ENCODE measurements around the gene PRDM10.

PRDM10 gene

GRCh38 chr11:129985823-129986222 is 16.8 kb downstream of the PRDM10 start:
- no peaks in the 10 kb centered on the region for H3K36me3 ChIP-seq (ENCODE audit: insufficient read depth, low read length)
- H3K4me3 ChIP-seq (ENCODE audit: low read depth in 1 of 2, low read length in 2 of 2), result no peak overlapping the region
- 0 out of 2 replicates have a peak, but pooled peaks cover 5% of the 10 kb centered on the region for H3K79me2 ChIP-seq (ENCODE audit: insufficient read depth, low read length)
- no peaks in the 10 kb centered on the region for H3K27me3 ChIP-seq (ENCODE audit: insufficient read depth, low read length, poor library complexity)
- H3K4me2 ChIP-seq (ENCODE audit: insufficient read depth, low read length), result no peak overlapping the region
- DNase-seq (no peak), ATAC-seq (ENCODE audit: insufficient read depth, low read depth) (no peak)
- H4K20me1 ChIP-seq (ENCODE audit: insufficient read depth, low read length), result no peaks in the 10 kb centered on the region
- H2AFZ ChIP-seq (ENCODE audit: low read depth, low read length), result no peak overlapping the region
- H3K27ac ChIP-seq (ENCODE audit: low read length), result no peak overlapping the region
- H3K9ac ChIP-seq (ENCODE audit: low read depth, low read length), result no peak overlapping the region
- no peaks in the 10 kb centered on the region for H3K4me1 ChIP-seq (ENCODE audit: insufficient read depth, low read length)
- H3K9me3 ChIP-seq (ENCODE audit: insufficient read depth, low read length, severe bottlenecking), result no peaks in the 10 kb centered on the region
- TF ChIP-seq EZH2 (IDR thresholded peaks at IDR 0.05; ENCODE audit: borderline replicate concordance, low read depth, low read length, severe bottlenecking), result no peak
- no peak for TF ChIP-seq CTCF (IDR thresholded peaks at IDR 0.05; ENCODE audit: borderline replicate concordance, extremely low read depth, low read length, poor library complexity, severe bottlenecking)

GRCh38 chr11:129980086-129980485 is 22.5 kb downstream of the PRDM10 start:
- Histone ChIP-seq H2AFZ (ENCODE audit: low read depth, low read length) (no peak overlapping the region), H4K20me1 (ENCODE audit: insufficient read depth, low read length) (peaks cover 6% of the 10 kb centered on the region), H3K36me3 (ENCODE audit: insufficient read depth, low read length) (no peaks in the 10 kb centered on the region), H3K9me3 (ENCODE audit: insufficient read depth, low read length, severe bottlenecking) (no peaks in the 10 kb centered on the region), H3K79me2 (ENCODE audit: insufficient read depth, low read length) (0 out of 2 replicates have a peak, but pooled peaks cover 5% of the 10 kb centered on the region), H3K4me1 (ENCODE audit: insufficient read depth, low read length) (no peaks in the 10 kb centered on the region), H3K27me3 (ENCODE audit: insufficient read depth, low read length, poor library complexity) (no peaks in the 10 kb centered on the region), H3K4me3 (ENCODE audit: low read depth in 1 of 2, low read length in 2 of 2) (no peak overlapping the region), H3K4me2 (ENCODE audit: insufficient read depth, low read length) (no peak overlapping the region), H3K9ac (ENCODE audit: low read depth, low read length) (no peak overlapping the region), H3K27ac (ENCODE audit: low read length) (no peak overlapping the region)
- DNase-seq (no peak), ATAC-seq (ENCODE audit: insufficient read depth, low read depth) (no peak)
- TF ChIP-seq EZH2 (IDR thresholded peaks at IDR 0.05; ENCODE audit: borderline replicate concordance, low read depth, low read length, severe bottlenecking) (no peak), CTCF (IDR thresholded peaks at IDR 0.05; ENCODE audit: borderline replicate concordance, extremely low read depth, low read length, poor library complexity, severe bottlenecking) (no peak)

- no peak overlapping the region for H3K9ac ChIP-seq (ENCODE audit: low read depth, low read length)
- peaks cover 6% of the 10 kb centered on the region for H4K20me1 ChIP-seq (ENCODE audit: insufficient read depth, low read length)
- H3K4me3 ChIP-seq (ENCODE audit: low read depth in 1 of 2, low read length in 2 of 2), result no peak overlapping the region
- 0 out of 2 replicates have a peak, but pooled peaks cover 4% of the 10 kb centered on the region for H3K79me2 ChIP-seq (ENCODE audit: insufficient read depth, low read length)
- TF ChIP-seq EZH2 (IDR thresholded peaks at IDR 0.05; ENCODE audit: borderline replicate concordance, low read depth, low read length, severe bottlenecking) (no peak), CTCF (IDR thresholded peaks at IDR 0.05; ENCODE audit: borderline replicate concordance, extremely low read depth, low read length, poor library complexity, severe bottlenecking) (no peak)
- H3K4me1 ChIP-seq (ENCODE audit: insufficient read depth, low read length), result no peaks in the 10 kb centered on the region
- H3K27ac ChIP-seq (ENCODE audit: low read length), result no peak overlapping the region
- ATAC-seq (ENCODE audit: insufficient read depth, low read depth), result no peak
- H3K9me3 ChIP-seq (ENCODE audit: insufficient read depth, low read length, severe bottlenecking), result no peaks in the 10 kb centered on the region
- H3K36me3 ChIP-seq (ENCODE audit: insufficient read depth, low read length), result no peaks in the 10 kb centered on the region
- H3K4me2 ChIP-seq (ENCODE audit: insufficient read depth, low read length), result no peak overlapping the region
- no peak for DNase-seq
- H3K27me3 ChIP-seq (ENCODE audit: insufficient read depth, low read length, poor library complexity), result no peaks in the 10 kb centered on the region
- no peak overlapping the region for H2AFZ ChIP-seq (ENCODE audit: low read depth, low read length)
Measured at GRCh38 chr11:129979046-129979605, 23.5 kb downstream of the PRDM10 start.
